OCI-LY7 (cell line): ENCODE data around the gene PRSS33. TPM values are rescaled to one million over a fixed set of nuclear protein-coding genes. Genes with fewer than 3 reads are reported as not detected.

Source experiments
- BruUV-seq: library from RNA; stranded (reverse); fragments of 400-500 nt; replicated peaks from 2 replicates; lab custom pipeline; 2021; lab: Mats Ljungman, UMichigan
- CTCF ChIA-PET: fragments of 300-600 bp; sonication (Branson Sonifier 250); formaldehyde crosslinking; loops from one replicate; lab custom pipeline; 2022; ENCODE audit warnings: antibody characterized with exemption; ENCODE audit not compliant: unreplicated experiment; lab: Charles Lee
- POLR2A ChIA-PET: fragments of 300-600 bp; sonication (Branson Sonifier 250); formaldehyde crosslinking; loops from one replicate; lab custom pipeline; 2022; ENCODE audit warnings: antibody characterized with exemption; lab: Charles Lee
- DNase-seq: peaks from one replicate; pipeline ENCODE4 v3.0.0-alpha.2; 2015; ENCODE audit warnings: low spot score
- H2AFZ ChIP-seq: fragments of 200-600 bp; sonication (generic), shearing (Covaris generic); 2 replicates; pipeline ENCODE4 v1.6.1; 2014; ENCODE audit warnings: mild to moderate bottlenecking, antibody characterized with exemption, low read length, moderate library complexity
- H3K27ac ChIP-seq: fragments of 200-600 bp; sonication (generic); 2 replicates; pipeline ENCODE4 v1.5.1; 2014; ENCODE audit warnings: mixed run types, low read depth, mild to moderate bottlenecking, moderate library complexity, low read length, inconsistent platforms; ENCODE audit not compliant: poor library complexity, severe bottlenecking
- H3K36me3 ChIP-seq: fragments of 200-600 bp; sonication (generic); 2 replicates; pipeline ENCODE4 v1.6.1; 2014; ENCODE audit warnings: mild to moderate bottlenecking, antibody characterized with exemption, low read length, moderate library complexity, mixed read lengths; ENCODE audit not compliant: insufficient read depth
- H3K4me1 ChIP-seq: fragments of 200-600 bp; sonication (generic); 2 replicates; pipeline ENCODE4 v1.5.1; 2014; ENCODE audit warnings: mild to moderate bottlenecking, low read length; ENCODE audit not compliant: insufficient read depth, poor library complexity, severe bottlenecking
- H3K4me2 ChIP-seq: fragments of 200-600 bp; sonication (generic); 2 replicates; pipeline ENCODE4 v1.6.1; 2014; ENCODE audit warnings: mild to moderate bottlenecking, low read length
- H3K4me3 ChIP-seq: fragments of 200-600 bp; sonication (generic); 2 replicates; pipeline ENCODE4 v1.5.1; 2014; ENCODE audit warnings: mild to moderate bottlenecking, low read depth, low read length; ENCODE audit not compliant: poor library complexity, severe bottlenecking
- H3K79me2 ChIP-seq: fragments of 200-600 bp; sonication (generic); 2 replicates; pipeline ENCODE4 v1.6.1; 2016; ENCODE audit warnings: low read depth, mild to moderate bottlenecking, low read length, moderate library complexity, mixed read lengths; ENCODE audit not compliant: insufficient read depth
- H3K9me2 ChIP-seq: fragments of 200-600 bp; sonication (generic); 2 replicates; pipeline ENCODE4 v1.6.1; 2016; ENCODE audit warnings: mild to moderate bottlenecking, low read length, mixed read lengths; ENCODE audit not compliant: insufficient read depth
- H3K9me3 ChIP-seq: fragments of 200-600 bp; sonication (generic); 2 replicates; pipeline ENCODE4 v1.6.1; 2014; ENCODE audit warnings: mild to moderate bottlenecking, mixed run types, low read length, mixed read lengths
- H4K20me1 ChIP-seq: fragments of 200-600 bp; sonication (generic); 2 replicates; pipeline ENCODE4 v1.6.1; 2014; ENCODE audit warnings: mild to moderate bottlenecking, antibody characterized with exemption, low read length, moderate library complexity, mixed read lengths; ENCODE audit not compliant: insufficient read depth
- EZH2phosphoT487 ChIP-seq: fragments of 200-600 bp; sonication (generic); IDR thresholded peaks from 2 replicates; pipeline ENCODE4 v1.6.1; 2018; ENCODE audit warnings: low read depth, borderline replicate concordance, mild to moderate bottlenecking, mixed run types, antibody characterized with exemption, low read length, moderate library complexity, mixed read lengths
- intact Hi-C: fragments of 100-400 bp; cut with micrococcal nuclease; formaldehyde crosslinking; loops from one replicate; pipeline ENCODE4 v1.10.0; 2022; ENCODE audit not compliant: unreplicated experiment
- total RNA-seq, 2 experiments: library from RNA; depleted of rRNA in 1 of 2; stranded (reverse); fragments of >200 nt in 1 of 2; shearing (Covaris generic) in 1 of 2; gene quantifications; 2 replicates each; pipeline ENCODE4 v1.2.3, GENCODE V29; 2014 to 2022
- TF ChIP-seq, protein P1 (sequence below): fragments of 200-600 bp; sonication (generic); conservative IDR thresholded peaks from 2 replicates; pipeline ENCODE4 v1.5.1; 2014; ENCODE audit warnings: mild to moderate bottlenecking, antibody characterized with exemption, low read length, moderate library complexity, mixed read lengths

Gene PRSS33
- total RNA-seq, 2 experiments from 2014 or later = not detected

DNA sequence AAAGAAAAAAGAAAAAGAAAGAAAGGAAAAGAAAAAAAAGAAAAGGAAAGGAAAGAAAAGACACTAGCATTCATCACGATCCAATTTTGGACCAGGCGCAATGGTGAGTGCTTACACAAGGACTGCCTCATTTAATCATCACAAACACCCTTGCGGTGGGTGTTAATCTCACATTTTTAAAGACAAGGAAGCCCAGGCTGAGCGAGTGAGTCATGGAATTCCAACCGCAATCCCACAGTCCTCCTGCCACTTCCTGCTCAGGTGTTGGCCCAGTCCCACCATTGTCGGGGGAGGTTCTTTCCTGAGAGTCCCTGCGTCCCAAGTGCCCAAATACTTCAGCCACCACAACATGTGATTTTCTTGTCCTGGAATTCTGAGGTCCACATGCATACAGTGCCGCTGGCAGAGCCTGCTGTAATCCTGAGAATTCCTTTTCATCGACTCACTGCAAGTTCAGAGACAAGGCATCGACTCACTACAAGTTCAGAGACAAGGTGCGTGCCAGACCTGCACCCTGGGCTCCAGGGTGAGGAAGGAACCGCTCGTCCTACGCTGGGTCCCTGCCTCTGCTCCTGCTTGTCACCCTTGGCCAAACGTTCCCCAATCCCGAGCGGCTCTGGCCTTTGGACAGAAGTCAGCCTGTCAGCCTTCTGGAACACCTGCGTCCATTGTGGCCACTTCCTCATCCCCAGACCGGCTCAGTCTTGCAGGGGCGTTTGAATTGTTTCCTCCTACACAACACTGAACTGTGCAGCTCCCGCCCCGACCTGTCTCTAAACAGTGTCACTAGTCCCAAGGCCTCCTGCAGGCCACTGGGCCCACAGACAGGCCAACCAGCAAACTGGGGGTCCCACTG is 48.5 kb upstream of the PRSS33 start:
- no peak overlapping the region for H2AFZ ChIP-seq
- no peak overlapping the region for H3K4me3 ChIP-seq
- no peak overlapping the region for H3K27ac ChIP-seq
- no peaks in the 10 kb centered on the region for H3K9me3 ChIP-seq
- no peaks in the 10 kb centered on the region for H3K79me2 ChIP-seq
- H3K36me3 ChIP-seq = no peaks in the 10 kb centered on the region
- no peak for TF ChIP-seq EZH2phosphoT487
- TF ChIP-seq, protein P1, sequence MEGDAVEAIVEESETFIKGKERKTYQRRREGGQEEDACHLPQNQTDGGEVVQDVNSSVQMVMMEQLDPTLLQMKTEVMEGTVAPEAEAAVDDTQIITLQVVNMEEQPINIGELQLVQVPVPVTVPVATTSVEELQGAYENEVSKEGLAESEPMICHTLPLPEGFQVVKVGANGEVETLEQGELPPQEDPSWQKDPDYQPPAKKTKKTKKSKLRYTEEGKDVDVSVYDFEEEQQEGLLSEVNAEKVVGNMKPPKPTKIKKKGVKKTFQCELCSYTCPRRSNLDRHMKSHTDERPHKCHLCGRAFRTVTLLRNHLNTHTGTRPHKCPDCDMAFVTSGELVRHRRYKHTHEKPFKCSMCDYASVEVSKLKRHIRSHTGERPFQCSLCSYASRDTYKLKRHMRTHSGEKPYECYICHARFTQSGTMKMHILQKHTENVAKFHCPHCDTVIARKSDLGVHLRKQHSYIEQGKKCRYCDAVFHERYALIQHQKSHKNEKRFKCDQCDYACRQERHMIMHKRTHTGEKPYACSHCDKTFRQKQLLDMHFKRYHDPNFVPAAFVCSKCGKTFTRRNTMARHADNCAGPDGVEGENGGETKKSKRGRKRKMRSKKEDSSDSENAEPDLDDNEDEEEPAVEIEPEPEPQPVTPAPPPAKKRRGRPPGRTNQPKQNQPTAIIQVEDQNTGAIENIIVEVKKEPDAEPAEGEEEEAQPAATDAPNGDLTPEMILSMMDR = no peak
- no TSS peak for BruUV-seq
- ChIA-PET CTCF (no interaction called here), POLR2A (no interaction called here)
- H3K4me2 ChIP-seq = no peak overlapping the region
- intact Hi-C loops = no loop called here
- no peaks in the 10 kb centered on the region for H3K4me1 ChIP-seq
- no peaks in the 10 kb centered on the region for H3K9me2 ChIP-seq
- no peak for DNase-seq
- no peaks in the 10 kb centered on the region for H4K20me1 ChIP-seq

DNA sequence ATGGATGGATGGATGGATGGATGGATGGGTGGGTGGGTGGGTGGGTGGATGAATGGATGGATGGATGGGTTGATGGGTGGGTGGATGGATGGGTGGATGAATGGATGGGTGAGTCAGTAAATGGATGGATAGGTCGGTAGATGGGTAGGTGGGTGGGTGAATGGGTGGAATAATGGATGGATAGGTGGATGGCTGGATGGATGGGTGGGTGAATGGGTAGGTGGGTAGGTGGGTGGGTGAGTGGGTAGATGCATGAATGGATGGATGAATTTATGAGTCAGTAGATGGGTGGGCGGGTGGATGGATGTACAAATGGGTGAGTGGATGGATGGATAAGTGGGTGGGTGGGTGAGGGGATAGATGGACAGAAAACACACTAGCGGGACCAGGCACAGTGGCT is 47.6 kb upstream of the PRSS33 start:
- TF ChIP-seq EZH2phosphoT487 = no peak
- TF ChIP-seq, protein P1 = no peak
- no peak for DNase-seq
- Histone ChIP-seq H3K9me3 (no peaks in the 10 kb centered on the region), H4K20me1 (no peaks in the 10 kb centered on the region), H3K4me2 (no peak overlapping the region), H3K4me1 (no peaks in the 10 kb centered on the region), H3K9me2 (no peaks in the 10 kb centered on the region), H3K4me3 (no peak overlapping the region), H3K79me2 (no peaks in the 10 kb centered on the region), H3K36me3 (no peaks in the 10 kb centered on the region), H2AFZ (no peak overlapping the region), H3K27ac (no peak overlapping the region)
- no TSS peak for BruUV-seq
- ChIA-PET CTCF (no interaction called here), POLR2A (no interaction called here)
- intact Hi-C loops = no loop called here

DNA sequence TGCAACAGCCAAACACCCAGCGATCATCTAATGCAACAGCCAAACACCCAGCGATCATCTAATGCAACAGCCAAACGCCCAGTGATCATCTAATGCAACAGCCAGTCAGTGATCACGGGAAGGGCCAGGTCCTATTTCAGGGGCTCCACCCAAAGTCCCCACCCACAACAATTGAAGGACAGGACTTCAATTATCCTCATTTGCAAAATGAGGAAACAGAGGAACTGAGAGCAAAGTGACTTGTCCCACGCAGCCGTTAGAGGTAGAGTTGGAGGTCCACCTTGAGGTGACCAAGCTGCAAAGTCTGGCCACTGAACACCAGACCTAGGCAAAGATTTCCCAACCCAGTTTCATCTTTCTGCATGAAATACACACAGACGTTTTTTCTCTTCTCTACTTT is 46.4 kb upstream of the PRSS33 start:
- H3K27ac ChIP-seq = no peak overlapping the region
- H3K4me2 ChIP-seq = no peak overlapping the region
- intact Hi-C loops = no loop called here
- TF ChIP-seq, protein P1 = no peak
- TF ChIP-seq EZH2phosphoT487 = no peak
- H3K79me2 ChIP-seq = no peaks in the 10 kb centered on the region
- no peak overlapping the region for H2AFZ ChIP-seq
- H3K9me3 ChIP-seq = no peaks in the 10 kb centered on the region
- H3K4me3 ChIP-seq = no peak overlapping the region
- no peak for DNase-seq
- no peaks in the 10 kb centered on the region for H3K36me3 ChIP-seq
- CTCF ChIA-PET = no interaction called here
- H3K9me2 ChIP-seq = no peaks in the 10 kb centered on the region
- no peaks in the 10 kb centered on the region for H4K20me1 ChIP-seq
- BruUV-seq = no TSS peak
- POLR2A ChIA-PET = no interaction called here
- no peaks in the 10 kb centered on the region for H3K4me1 ChIP-seq
